Prostate gland (tissue), 2 donors: ENCODE data around the gene MYO1D.

ENCODE experiments used
- POLR2A ChIP-seq: fragments of 450-650 bp; IDR thresholded peaks from one replicate; pipeline ENCODE4 v1.6.1; 2016; ENCODE audit warnings: antibody characterized with exemption, mild to moderate bottlenecking
- TF ChIP-seq, protein P1 (sequence below), 4 experiments: fragments of 200-600 bp in 2 of 4; fragments of 450-650 bp in 2 of 4; sonication (generic) in 2 of 4; IDR thresholded peaks; 1 replicate in 3 of 4; 2 replicates in 1 of 4; pipeline ENCODE4 v1.5.1; 2016 to 2019; ENCODE audit warnings: antibody characterized with exemption in 4 of 4, mild to moderate bottlenecking in 2 of 4, moderate library complexity in 2 of 4

DNA sequence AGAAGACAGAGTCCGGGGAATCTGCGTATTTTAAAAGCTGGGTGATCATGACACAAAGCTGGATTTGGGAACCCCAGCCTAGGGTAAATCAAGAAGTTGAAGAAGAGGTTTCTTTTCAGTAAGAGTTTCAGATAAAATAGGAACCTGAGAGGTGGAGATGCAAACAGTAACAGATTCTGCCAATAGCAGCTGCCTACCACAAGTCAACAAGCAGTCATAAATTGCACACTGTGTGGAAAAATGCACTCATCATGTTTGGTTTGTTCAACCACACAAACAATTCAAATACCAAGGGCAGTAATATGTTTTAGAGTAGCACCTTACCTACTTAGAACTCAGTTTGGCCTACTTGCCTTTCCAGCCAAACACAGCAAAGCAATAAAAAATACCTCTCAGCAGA is 14.0 kb downstream of the MYO1D start:
- TF ChIP-seq, protein P1, sequence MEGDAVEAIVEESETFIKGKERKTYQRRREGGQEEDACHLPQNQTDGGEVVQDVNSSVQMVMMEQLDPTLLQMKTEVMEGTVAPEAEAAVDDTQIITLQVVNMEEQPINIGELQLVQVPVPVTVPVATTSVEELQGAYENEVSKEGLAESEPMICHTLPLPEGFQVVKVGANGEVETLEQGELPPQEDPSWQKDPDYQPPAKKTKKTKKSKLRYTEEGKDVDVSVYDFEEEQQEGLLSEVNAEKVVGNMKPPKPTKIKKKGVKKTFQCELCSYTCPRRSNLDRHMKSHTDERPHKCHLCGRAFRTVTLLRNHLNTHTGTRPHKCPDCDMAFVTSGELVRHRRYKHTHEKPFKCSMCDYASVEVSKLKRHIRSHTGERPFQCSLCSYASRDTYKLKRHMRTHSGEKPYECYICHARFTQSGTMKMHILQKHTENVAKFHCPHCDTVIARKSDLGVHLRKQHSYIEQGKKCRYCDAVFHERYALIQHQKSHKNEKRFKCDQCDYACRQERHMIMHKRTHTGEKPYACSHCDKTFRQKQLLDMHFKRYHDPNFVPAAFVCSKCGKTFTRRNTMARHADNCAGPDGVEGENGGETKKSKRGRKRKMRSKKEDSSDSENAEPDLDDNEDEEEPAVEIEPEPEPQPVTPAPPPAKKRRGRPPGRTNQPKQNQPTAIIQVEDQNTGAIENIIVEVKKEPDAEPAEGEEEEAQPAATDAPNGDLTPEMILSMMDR (IDR thresholded peaks at IDR 0.05): no peak
- no peak for TF ChIP-seq POLR2A
